GM18502 (cell line): ENCODE data around the gene MORC4.

ENCODE experiments used
- ATAC-seq: cut with Tn5 transposase; IDR thresholded peaks from one replicate; pipeline ENCODE4 v1.9.1; 2021; ENCODE audit warnings: mild to moderate bottlenecking; ENCODE audit not compliant: unreplicated experiment, poor library complexity

The MORC4 gene

DNA sequence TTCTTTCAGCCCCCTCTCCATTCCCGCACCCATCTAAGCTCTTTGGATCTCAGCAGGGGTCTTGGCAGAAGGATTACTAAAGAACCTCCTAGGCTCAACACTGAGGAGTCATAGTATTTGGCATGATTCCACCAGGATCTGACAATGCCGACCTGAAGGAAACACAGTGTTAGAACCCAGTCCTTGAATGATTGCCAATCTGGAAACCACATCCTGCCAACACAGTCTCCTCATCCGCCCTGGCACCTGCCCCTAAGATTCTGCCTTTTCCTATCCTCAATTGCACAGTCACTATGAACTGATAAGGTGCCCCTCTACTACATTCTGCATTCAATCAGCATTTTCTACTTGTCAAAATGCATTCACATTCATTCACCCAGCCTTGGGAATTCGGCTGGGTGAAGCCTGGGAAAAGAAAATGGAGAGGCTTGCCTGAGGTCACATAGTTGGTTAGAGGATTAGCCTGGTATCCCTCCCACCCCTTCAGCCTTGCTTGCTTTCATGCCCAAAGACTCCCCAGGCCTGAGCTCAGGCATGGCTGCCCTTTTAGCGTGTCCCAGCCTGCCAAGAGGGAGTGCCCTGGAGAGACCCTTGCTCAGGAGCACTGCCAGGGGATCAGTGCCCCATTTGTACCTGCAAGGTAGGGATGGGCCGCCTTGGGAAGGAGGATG, 82.0 kb downstream of the MORC4 start:
- no peak for ATAC-seq

DNA sequence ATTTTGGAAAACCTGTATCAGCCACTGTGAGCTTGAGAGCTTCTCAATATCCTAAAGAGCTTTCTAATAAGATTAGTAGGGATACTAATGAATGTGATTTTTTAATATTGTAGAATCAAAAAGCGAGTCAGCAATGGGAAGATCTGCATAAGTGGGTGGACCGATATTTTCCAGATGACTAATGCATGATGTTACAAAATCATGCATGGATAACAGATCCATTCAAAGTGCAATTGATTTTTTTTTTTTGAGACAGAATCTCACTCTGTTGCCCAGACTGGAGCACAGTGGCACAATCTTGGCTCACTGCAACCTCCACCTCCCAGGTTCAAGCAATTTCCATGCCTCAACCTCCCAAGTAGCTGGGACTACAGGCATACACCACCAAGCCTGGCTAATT, 87.1 kb downstream of the MORC4 start:
- no peak for ATAC-seq

DNA sequence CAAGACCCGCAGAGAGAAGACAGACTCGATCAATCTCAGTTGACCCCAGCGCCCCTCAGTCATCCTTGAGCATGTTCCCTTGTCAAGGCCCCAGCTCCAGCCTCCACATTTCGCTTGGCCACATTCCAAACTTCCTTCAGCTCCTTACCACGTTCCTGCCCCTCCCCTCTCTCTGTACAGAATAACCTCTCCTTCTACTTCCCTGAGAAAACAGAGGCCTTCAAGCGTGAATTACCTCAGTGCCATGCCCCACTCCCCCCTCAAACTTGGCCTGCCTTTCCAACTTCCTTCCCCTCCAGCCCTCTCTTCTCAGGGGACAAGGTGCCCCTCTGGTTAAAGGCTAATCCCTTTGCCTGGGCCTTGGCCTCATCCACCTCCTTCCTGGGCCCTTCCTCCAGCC, 93.7 kb downstream of the MORC4 start:
- no peak for ATAC-seq

DNA sequence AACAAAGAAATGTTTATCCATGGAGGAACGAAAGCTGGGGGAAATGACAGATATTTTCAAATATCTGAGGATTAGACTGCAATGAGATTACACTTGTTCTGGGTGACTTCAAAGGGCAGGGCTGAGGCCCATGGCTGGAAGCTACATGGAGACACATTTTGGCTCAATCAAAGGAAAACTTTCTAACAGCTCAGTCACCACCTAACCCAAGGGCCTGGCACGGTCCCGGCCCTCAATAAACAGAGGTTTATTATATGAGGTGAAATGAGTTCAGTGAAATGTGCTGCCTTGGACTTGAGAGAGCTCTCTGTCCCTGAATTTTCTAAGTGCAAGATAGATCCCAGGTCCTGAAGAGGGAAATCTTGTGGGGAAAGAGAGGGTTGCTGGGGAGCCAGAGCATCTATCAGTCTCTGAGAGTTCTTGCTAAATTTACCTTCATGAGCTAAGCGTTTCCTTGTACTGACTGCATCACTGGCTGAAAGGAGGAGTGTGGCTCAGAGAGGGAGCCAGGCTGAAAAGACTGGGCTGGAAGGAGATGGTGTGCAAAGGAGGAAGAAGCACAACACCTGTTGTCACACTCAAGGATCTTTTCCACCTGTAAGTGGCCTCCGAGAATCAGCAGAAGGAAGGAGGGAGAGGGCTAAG, 94.8 kb downstream of the MORC4 start:
- no peak for ATAC-seq

DNA sequence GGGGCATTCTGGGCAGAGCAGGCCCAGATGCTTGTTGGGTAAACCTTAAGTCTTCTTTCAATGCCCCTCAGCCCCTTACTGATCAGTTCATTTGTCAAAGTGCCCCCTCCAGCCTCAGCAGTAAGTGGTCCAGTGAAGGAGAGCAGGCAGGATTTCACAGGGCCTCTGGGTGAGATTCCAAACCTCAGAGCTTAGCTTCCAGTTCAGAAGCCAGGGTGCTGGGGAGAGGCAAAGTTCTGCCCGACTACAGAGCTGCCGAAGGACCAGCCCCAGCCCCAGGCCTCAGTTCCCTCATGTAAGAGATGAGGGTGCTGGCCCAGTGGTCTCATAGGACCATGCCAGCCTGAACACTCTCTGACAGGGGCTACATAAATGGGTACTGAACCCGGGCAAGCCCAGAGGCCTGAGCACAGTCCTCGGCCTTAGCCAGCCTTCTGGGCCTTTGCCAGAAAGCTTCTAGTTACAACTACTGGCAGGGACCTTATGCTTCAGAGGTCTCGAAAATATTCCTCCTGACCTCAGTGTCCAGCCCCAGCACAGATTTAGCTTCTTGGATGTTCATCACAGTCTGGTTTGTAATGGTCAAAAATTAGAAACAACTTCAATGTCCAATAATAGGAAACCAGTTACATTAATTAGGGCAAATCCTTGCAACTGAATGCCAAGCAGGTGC, 96.0 kb downstream of the MORC4 start:
- no peak for ATAC-seq

DNA sequence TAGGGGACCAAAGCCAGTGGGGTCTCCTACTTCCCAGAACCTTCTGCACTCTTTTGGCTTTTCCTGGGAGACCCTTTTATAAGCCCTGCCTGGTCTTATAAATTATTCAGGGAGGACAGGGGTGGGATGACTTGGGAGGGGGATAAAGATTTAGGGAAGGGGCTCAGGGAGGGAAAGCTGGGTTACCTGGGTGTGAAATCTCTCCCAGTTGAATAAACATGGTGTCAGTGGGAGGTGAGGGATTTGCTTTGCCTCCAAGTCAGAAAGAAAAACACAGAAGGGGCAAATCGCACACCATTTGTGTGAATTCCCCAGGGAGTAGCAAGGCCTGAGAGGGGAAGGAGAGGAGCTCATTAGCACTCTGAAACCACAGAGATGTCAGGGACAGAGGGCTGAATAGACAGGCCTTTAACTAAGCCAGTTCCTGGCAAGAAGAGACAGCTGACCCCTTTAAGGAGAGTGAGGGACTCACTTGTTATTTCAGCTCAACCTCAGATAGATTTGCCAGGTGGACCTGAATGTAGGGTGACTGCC, 96.7 kb downstream of the MORC4 start, which contains the start of gene RIPPLY1:
Gene RIPPLY1, minus strand, starts transcription at position 51 of the 534 bp plus-strand sequence. CDS start 54 bp downstream, outside the sequence.
- ATAC-seq: no peak

DNA sequence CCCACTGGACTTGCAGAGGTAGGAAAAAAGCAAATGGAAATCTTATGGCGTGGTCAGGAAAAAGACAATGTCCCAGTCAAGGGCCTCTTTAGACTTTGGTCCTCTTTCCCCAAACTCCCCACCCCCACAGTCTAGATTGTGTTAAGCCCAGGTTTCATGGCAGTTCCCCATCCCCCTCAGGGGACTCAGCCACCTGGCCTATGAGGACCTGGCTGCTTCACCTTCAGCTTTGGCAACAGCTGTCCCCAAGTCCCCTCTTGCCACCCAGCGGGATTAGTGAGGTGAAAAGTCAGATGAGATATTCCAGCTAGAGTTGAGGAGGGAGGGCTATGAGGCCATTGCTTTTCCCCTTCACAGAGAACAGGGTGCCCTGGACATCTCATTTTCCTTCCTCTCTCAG, 97.3 kb downstream of the MORC4 start:
- ATAC-seq: no peak

DNA sequence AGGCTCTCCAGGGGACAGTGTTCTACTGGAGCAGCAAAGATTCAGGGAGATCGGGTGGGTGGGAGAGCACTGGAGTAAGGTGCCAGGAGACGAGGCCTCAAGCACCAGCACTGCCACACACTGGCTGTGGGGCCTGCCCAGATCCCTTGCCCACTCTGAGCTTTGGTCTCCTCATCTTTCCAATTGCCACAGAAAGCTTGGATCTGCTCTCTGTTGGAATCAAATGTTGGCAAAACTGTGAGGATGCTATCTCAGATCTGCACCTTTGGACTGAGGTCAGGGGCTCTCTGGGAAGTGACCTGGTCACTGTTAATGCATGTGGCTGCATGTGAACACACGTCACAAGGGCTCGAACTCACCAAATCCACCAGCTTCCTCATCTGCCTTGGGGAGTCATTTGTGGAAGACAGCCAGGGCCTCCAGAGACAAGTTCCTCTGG, 98.2 kb downstream of the MORC4 start:
- no peak for ATAC-seq

DNA sequence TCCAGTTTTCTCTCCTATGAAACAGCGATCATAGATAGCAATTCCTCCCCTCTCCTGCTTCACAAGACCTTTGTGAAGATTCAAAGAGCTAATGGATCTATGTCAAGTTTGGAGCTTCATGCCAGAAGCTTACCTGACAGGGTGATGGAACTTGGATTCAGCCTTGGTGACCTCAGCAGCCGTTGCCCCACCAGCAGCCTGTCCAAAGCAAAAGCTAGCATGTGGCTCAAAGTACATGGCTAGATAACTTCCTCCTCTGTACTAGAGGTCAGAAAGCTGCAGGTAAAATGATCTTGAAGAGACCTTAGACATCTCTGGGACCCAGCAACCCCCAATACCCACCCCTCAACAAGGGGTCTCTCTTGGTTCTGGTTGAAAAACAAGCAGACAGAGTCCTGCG, 98.7 kb downstream of the MORC4 start:
- no peak for ATAC-seq

DNA sequence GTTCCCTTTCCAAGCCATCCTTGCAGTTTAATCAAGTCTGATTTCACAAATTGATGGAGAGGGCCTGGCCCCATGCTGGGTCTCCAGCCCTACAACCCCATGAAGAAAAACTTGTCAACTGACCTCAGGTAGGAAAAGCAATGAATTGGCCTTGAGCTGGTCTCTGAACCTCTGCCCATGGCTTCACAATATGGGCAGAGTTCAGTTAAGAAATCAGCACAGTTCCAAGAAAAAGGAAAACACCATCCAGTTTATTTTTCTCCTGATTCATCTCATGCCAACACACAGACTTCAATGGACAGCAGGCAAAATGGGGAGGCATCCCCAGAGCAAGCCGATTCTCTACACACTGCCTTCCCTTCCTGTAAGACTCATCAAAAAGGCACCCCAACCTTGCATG, 100.2 kb downstream of the MORC4 start:
- no peak for ATAC-seq

DNA sequence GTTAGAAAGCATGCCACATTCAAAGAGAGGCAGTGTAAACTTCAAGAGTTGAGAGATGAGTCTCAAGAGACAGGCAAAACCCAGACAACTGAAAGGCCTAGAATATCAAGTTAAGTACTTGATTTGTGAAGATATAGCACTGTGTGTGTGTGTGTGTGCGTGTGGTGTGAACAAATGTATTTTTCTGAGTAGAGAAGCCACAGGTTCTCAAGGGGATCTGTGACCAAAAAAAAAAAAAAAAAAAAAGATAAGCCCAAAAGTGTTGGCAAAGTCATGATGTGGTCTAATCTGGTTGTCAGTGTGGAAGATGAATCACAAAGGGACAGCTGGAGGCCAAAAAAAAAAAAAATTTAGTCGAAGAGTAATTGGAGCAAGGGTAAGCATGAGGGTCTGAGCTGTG, 100.7 kb downstream of the MORC4 start:
- no peak for ATAC-seq

DNA sequence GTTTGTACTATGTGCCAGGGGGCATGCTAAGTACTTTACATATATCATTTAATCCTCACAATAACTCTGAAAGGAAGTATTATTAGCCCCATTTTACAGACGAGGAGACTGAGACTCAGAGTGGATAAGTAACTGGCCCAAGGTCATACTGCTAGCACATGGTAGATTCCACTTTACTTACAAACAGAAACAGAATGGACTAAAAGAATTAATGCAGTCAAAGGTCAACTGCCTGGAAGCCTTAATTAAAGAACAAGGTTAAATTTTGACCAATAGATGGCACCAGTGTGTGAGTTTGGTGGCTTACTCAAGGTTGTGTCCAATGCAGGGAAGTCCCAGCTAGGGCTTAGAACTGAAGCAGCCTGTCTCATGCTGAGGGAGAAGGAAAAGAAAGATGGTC, 101.5 kb downstream of the MORC4 start:
- ATAC-seq: peak; percentile 72

DNA sequence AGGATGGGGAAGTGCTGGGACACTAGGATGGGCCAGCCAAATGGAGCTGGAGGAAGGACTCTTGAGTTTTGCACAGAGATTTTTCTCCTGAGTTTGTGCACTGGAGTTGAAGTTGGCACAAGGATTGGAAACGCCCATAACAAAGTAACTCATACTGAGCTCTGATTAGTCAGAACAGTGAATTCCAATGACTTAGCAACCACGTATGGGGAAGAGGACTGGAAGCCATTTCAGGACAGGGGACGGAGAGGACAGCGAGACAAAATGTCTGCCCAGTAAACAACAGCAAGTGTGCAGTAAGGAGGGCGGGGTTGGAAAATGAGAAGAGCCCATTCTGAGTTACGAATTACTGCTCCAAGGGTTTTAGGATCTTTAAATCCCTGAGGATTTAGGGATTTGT, 102.8 kb downstream of the MORC4 start:
- ATAC-seq: no peak

DNA sequence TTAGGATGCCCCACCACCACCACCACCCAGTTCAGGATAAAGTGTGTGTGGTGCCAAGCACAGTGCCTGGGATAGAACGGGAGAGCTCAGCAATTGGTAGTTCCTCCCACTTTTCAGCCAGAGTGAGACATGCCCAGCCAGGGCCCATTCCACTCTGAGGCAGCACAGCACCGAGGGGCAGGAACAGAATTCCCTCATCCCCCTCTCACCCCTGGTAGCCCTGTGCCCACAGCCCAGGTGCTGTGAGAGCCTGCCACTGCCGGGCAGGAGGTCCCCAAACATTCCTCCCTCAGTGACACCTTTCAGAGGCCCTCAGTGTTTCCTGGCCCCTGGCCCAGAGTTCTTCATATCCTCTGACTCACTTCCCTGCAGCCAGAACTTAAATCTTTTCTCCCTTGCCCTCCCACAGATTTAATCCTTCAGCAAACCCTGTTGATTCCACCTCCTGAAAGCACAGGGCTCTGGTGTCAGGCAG, 105.0 kb downstream of the MORC4 start:
- no peak for ATAC-seq

DNA sequence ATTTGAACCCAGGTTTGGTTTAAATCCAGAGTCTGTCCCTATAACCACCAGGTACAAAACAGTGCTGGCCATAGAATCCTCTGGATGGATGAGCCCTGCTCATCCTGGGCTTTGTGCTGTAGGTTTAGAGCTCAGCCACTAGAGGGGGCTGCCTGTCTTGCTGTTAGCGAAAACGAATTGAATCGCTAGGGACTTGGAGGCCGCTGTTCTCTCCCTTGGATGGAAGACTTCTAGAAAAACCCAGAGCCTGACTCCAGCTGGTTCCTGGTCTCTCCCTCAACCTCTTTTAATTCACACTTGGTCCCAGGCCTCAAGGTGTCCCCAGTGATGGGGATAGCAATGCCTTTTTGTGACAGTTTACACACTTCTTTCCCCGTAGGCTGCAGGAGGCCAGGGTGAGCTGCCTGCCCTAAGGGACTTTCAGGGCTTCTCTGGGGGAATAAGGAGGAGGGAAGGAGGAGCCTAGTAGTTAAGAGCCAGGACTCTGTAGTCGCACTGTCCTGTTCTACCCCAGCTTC, 105.6 kb downstream of the MORC4 start:
- peak; percentile 83 for ATAC-seq

DNA sequence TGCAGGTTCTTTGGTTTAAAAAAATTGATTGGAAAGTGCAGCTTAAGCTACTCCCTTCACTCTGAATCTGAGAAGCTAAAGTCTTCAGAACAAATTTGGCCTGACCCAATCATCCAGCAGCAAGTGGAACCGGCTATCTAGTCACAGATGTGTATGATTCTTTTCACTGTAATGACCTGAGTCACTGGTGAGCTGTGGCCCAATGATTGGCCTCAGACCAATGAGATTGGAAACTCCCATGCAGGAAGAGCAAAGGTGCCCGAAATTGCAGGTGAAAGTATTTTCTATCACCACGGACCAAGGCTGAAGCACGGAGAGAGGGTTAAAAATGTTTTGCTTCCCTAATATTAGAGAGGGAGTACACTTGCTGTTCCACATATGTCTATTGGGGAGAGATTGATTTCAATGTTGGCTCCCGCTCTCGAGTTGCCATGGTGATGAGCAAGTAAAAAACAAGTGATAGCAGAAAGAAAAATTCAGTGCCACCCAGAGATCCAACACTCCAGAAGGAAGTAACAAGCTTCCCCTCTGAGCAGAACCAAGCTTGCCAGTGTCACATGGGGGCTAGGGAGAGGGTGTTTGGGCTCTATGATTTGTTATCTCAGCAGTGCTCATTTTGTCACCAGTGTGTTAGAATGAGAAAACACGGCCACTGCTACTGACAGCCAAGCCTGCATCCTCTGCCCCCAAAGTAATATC, 108.1 kb downstream of the MORC4 start:
- no peak for ATAC-seq
